ENCODE measurements around the gene UBE2H. TPM values are rescaled to one million over a fixed set of nuclear protein-coding genes. Genes with fewer than 3 reads are reported as not detected.

The UBE2H gene
- polyA plus RNA-seq, 1 donor from 2014 or later: 66.3 TPM

GRCh38 chr7:129958643-129959470, 6.1 kb upstream of the UBE2H start:
- H3K27me3 Mint-ChIP-seq: no peaks in the 10 kb centered on the region
- no peaks in the 10 kb centered on the region for H3K9me3 Mint-ChIP-seq
- peak overlapping the region in 1 of 4 donors; percentile 58 for H3K4me3 Mint-ChIP-seq
- H3K4me1 Mint-ChIP-seq: peaks cover 5 to 10% (median 8%) of the 10 kb centered on the region in 3 donors
- H3K36me3 Mint-ChIP-seq: no peaks in the 10 kb centered on the region
- peak overlapping the region in 2 of 3 donors; percentile 32 to 64 for H3K27ac Mint-ChIP-seq

DNA sequence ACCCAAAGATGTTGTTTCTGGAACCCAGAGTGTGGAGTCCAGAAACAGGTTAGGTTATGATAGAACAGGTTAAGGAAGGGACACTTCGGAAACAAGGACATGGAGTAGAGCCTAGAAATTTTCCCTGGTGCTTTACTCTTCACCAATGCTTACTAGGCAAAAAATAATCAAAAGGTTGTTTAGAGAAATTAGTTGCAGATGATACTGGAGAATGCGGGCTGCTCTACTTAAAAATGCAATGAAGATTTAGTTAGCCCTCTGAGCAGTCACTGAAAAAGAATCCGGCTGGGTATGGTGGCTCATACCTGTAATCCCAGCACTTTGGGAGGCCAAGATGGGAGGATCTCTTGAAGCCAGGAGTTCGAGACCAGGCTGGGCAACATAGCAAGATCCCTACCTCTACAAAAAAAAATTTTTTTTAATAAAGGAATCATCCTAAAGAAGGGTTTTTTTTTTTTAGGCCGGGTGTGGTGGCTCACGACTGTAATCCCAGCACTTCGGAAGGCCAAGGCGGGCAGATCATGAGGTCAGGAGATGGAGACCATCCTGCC, 3.3 kb upstream of the UBE2H start:
- Mint-ChIP-seq H3K27ac (peak overlapping the region in 1 of 3 donors; percentile 80), H3K4me3 (peak overlapping the region in 1 of 4 donors; percentile 41)

DNA sequence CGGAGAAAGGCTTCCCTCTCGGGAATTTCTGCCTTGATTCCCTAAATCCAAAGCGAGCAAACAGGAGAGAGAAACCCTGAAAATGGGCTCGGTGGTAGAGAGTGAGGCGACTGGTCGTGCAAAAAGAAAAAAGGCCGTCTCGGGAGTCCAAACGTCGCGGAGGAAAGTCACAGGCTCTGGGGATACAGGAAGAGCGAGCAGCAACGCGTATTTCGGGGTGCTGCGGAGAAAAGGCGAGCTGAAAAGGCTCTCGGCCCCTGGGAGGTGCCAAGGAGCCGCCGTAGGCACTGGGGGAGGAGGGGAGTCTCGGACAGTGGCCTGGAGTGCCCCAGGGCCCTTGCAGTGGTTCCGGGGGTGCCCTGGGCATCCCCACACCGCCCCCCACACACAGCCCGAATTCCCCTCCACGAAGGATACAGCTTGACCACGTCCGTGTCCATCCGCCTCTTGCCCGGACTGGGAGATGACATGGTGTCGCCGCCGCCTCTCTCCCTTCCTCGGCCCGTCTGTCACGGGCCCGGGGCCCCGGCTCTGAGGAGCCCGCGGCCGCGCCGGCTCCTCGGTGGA, 591 bp downstream of the UBE2H start:
- Mint-ChIP-seq H3K27me3 (no peaks in the 10 kb centered on the region), H3K9me3 (peaks cover 0 to 2% (median 0%) of the 10 kb centered on the region in 3 donors), H3K4me3 (no peak overlapping the region), H3K36me3 (peaks cover 1% of the 10 kb centered on the region), H3K4me1 (peaks cover 4 to 12% (median 10%) of the 10 kb centered on the region in 3 donors), H3K27ac (no peak overlapping the region)

More for the DNA sequence above, 3.3 kb upstream of the UBE2H start:
- Mint-ChIP-seq H3K36me3 (peaks cover 1% of the 10 kb centered on the region), H3K27me3 (no peaks in the 10 kb centered on the region), H3K4me1 (peaks cover 8 to 14% (median 10%) of the 10 kb centered on the region in 3 donors), H3K9me3 (peaks cover 0 to 2% (median 0%) of the 10 kb centered on the region in 3 donors)

DNA sequence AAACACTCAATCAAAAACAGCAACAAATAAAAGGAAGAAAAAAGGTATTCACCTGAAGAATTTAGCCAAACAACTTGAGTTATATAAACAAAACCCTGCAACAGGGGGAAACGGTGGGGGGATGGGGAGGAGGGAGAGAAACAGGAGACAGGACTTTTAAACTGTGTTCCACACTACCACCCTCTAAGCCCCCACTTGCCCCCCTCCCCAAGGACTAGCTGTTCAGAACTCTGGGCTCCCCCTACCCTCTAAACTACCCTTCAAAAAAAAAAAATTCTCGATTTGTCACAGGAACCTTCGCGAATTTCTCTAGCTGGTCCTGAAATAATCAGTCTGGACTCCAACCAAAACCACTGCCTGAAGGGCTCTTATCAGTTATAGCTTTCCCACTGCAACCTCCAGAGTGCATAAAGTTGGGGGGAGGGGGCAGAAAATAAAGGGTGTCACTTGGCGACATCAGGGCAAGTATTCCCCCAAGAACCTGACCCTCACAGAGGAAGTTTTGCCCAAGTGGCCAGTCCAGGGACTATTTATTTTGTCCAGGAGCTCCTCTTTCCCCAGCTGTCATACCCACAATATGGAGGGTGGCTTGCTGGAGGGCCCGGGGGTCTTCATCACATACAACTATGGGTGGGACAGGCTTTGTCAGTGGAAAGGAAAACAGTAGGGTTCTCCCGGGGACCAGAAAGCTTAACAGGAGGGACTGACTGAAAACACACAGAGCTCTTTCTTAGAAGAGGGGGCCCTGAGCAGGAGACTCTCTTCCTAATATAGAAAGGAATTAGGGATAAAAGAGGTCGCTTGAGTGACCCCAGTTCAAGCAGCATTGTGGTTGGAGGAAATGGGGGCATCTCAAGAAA, 1.3 kb downstream of the UBE2H start:
- Mint-ChIP-seq H3K9me3 (peaks cover 0 to 2% (median 0%) of the 10 kb centered on the region in 3 donors), H3K27ac (no peak overlapping the region), H3K27me3 (no peaks in the 10 kb centered on the region), H3K4me3 (no peak overlapping the region), H3K4me1 (peaks cover 4 to 12% (median 11%) of the 10 kb centered on the region in 3 donors), H3K36me3 (peaks cover 1% of the 10 kb centered on the region)

GRCh38 chr7:129950933-129951225, 1.9 kb downstream of the UBE2H start:
- Mint-ChIP-seq H3K4me3 (no peak overlapping the region), H3K4me1 (peaks cover 4 to 12% (median 9%) of the 10 kb centered on the region in 3 donors), H3K27ac (no peak overlapping the region), H3K36me3 (peaks cover 1% of the 10 kb centered on the region), H3K9me3 (peaks cover 0 to 2% (median 0%) of the 10 kb centered on the region in 3 donors), H3K27me3 (no peaks in the 10 kb centered on the region)

DNA sequence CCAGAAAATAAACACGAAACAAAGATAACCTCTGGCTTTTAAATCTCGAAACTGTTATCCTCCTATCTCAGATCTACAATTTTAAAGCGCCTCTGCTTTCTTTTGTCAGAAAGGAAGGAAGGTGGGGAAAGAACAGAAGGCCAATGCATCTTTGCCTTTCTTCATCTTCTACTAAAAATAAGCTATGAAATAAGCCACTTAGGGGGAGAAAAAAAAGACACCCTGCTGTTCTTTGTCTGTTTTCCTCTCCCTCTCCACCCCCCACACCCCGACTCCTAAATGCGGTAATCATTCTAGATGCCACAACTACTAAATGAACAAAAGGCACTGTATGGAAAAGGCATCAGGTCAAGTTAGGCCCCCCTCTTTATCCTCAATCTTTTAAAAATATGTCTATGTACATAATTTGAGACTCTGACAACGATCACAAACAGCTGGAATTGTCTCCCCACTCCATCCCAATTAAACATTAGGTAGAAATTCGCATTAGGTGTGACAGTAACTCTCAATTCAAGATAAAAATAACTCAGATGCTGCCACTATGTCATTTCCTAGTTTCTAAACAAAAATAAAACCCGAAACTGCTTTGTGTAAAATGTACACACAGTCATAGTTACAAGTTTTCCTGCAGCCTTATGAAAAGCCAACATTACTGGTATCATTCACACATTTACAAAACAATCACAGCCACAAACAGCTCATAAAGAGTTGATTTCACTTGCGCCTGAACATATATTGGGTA, 2.4 kb downstream of the UBE2H start:
- H3K27me3 Mint-ChIP-seq: no peaks in the 10 kb centered on the region
- H3K4me3 Mint-ChIP-seq: no peak overlapping the region
- peaks cover 0 to 2% (median 0%) of the 10 kb centered on the region in 3 donors for H3K9me3 Mint-ChIP-seq

DNA sequence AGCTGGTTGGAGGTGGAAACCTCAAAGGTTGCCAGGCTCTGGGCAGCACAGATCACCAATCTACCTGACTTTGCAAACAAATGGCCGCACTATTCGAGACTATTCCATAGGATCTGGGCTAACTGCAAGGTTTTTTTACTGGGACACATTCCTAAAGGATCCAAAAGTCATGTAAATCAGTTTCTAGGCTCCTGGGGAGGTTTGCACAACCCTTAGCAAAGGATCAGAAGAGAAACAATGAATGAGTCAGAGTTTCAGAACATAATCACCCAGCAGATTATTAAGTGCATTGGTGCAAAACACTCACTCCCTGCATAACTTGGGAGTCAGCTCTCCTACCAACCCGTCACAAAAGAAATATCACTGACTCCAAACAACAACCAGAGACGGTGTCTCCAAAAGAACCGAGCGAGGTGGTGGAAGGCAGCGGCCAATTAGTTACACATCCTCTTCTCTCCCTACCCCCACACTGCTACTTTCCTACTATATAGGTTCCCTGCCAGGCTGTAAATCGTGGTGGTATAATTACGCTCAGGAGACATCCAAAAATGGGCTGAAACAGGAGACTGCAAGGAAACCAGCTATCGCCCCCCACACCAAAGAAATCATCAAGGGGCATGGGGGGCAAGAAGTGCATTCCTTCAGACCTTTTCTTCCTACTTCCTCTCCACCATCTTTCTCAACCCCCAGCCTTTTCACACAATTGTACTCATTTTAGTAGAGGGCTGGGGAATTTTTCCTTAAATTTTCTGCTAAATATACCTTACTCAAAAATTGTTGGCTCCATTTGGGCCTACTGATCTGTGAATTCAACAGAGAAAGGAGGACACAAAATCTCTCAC, 3.2 kb downstream of the UBE2H start:
- Mint-ChIP-seq H3K27ac (no peak overlapping the region), H3K27me3 (no peaks in the 10 kb centered on the region), H3K36me3 (peaks cover 8% of the 10 kb centered on the region), H3K4me1 (peaks cover 13 to 20% (median 15%) of the 10 kb centered on the region in 3 donors), H3K9me3 (peaks cover 0 to 3% (median 2%) of the 10 kb centered on the region in 3 donors), H3K4me3 (no peak overlapping the region)

More for the DNA sequence above, 2.4 kb downstream of the UBE2H start:
- no peak overlapping the region for H3K27ac Mint-ChIP-seq
- H3K36me3 Mint-ChIP-seq: peaks cover 1% of the 10 kb centered on the region
- peaks cover 5 to 12% (median 7%) of the 10 kb centered on the region in 3 donors for H3K4me1 Mint-ChIP-seq

DNA sequence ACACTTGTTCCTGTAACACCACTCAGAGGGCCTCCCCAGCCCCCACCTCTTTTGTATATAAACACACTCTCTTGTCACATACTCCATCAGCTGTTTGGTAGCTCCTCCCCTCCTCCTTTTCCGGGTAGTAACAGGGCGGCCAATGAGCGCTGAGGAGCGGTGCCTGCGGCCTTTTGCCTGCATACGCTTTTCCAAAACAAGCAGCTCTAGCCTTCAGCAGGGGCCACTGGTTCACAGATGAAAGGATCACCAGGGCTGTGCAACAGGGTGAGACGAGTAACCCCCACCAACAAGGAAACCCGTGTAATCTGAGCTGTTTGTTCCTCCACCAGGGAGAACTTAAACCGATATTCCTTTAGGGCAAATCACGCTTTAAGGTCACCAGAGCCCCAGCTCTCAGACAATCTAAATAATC, 3.9 kb downstream of the UBE2H start:
- Mint-ChIP-seq H3K9me3 (peaks cover 0 to 3% (median 2%) of the 10 kb centered on the region in 3 donors), H3K4me3 (no peak overlapping the region), H3K27ac (no peak overlapping the region), H3K4me1 (peaks cover 13 to 20% (median 16%) of the 10 kb centered on the region in 3 donors), H3K27me3 (no peaks in the 10 kb centered on the region), H3K36me3 (peaks cover 8% of the 10 kb centered on the region)

- peaks cover 0 to 3% (median 2%) of the 10 kb centered on the region in 3 donors for H3K9me3 Mint-ChIP-seq
- no peaks in the 10 kb centered on the region for H3K27me3 Mint-ChIP-seq
- H3K27ac Mint-ChIP-seq: no peak overlapping the region
- no peak overlapping the region for H3K4me3 Mint-ChIP-seq
- peaks cover 13 to 20% (median 16%) of the 10 kb centered on the region in 3 donors for H3K4me1 Mint-ChIP-seq
- H3K36me3 Mint-ChIP-seq: peaks cover 8% of the 10 kb centered on the region
Observed at GRCh38 chr7:129948338-129948737, 4.4 kb downstream of the UBE2H start.

DNA sequence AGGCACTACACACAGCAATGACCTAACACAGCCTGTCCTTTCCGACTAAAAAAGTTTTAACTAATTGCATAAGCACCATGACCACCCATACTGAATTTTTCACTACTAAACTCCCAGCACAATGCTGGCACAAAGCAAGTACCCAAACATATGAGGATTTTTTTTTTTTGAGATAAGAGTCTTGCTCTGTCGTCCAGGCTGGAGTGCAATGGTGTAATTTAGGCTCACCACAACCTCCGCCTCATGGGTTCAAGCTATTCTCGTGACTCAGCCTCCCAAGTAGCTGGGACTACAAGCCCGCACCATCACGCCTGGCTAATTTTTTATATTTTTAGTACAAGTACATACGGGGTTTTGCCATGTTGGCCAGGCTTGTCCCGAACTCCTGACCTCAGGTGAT, 5.1 kb downstream of the UBE2H start:
- Mint-ChIP-seq H3K9me3 (peaks cover 0 to 3% (median under 1%) of the 10 kb centered on the region in 3 donors), H3K27ac (no peak overlapping the region), H3K4me3 (peak overlapping the region in 3 of 4 donors; percentile 27 to 34 (median 30)), H3K27me3 (no peaks in the 10 kb centered on the region), H3K36me3 (peaks cover 9% of the 10 kb centered on the region), H3K4me1 (peaks cover 13 to 16% (median 15%) of the 10 kb centered on the region in 3 donors)

DNA sequence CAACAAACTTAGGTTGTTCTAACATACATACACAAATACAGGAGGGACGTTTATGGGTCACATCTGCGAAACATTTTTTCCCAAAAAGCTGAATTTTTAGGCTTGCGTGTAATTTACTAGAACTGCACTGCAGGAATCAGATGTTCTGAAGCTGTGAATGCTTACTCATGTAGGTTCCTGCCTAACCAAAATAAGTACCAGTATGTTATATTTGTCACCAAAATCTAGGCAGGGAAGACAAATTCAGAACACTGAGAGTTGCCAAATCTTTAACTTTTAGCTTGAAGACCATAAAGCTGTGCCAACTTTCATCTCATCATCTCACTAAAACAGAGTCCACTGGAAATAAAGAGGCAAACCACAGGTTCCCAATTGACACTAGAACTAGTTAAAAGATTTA, 5.7 kb downstream of the UBE2H start:
- no peak overlapping the region for H3K4me3 Mint-ChIP-seq
- H3K9me3 Mint-ChIP-seq: peaks cover 0 to 3% (median 0%) of the 10 kb centered on the region in 3 donors
- no peaks in the 10 kb centered on the region for H3K27me3 Mint-ChIP-seq
- H3K4me1 Mint-ChIP-seq: peaks cover 13 to 19% (median 17%) of the 10 kb centered on the region in 3 donors
- H3K36me3 Mint-ChIP-seq: peaks cover 8% of the 10 kb centered on the region
- no peak overlapping the region for H3K27ac Mint-ChIP-seq

GRCh38 chr7:129946282-129946681, 6.5 kb downstream of the UBE2H start:
- Mint-ChIP-seq H3K36me3 (peaks cover 8% of the 10 kb centered on the region), H3K4me1 (peaks cover 9 to 19% (median 17%) of the 10 kb centered on the region in 3 donors), H3K9me3 (peaks cover 0 to 3% (median 0%) of the 10 kb centered on the region in 3 donors), H3K4me3 (peak overlapping the region in 1 of 4 donors; percentile 9), H3K27ac (no peak overlapping the region), H3K27me3 (no peaks in the 10 kb centered on the region)

- Mint-ChIP-seq H3K4me3 (no peak overlapping the region), H3K4me1 (peaks cover 18 to 23% (median 21%) of the 10 kb centered on the region in 3 donors), H3K9me3 (peaks cover 0 to 3% (median 0%) of the 10 kb centered on the region in 3 donors), H3K36me3 (peaks cover 10% of the 10 kb centered on the region), H3K27me3 (no peaks in the 10 kb centered on the region), H3K27ac (no peak overlapping the region)
Observed at GRCh38 chr7:129943352-129943751, 9.4 kb downstream of the UBE2H start.

Data from IgD-negative memory B cell (primary cell).